ENCODE data around the gene DPP9. TPM values are rescaled to one million over a fixed set of nuclear protein-coding genes. Genes with fewer than 3 reads are reported as not detected.

DPP9 gene
- polyA plus RNA-seq, 2 of the 4 experiments (the other 2 are of a cell fraction) = 10.1 to 53.5 TPM

DNA sequence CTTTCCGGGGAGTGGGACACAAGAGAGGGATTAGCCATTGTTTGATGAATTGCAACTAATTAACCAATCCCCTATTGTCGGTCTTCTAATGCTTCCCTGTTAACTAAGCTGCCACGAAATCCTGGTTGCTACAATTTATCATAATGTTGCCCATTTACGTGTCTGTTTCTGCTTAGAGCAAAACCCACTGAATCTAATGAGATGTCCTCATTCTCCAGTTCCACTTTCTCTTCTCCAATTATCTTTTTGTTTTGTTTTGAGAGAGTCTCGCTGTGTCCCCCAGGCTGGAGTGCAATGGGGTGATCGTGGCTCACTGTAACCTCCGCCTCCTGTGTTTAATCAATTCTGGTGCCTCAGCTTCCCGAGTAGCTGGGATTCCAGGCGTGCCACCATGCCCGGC, 5.2 kb upstream of the DPP9 start (continued):
- TF ChIP-seq ZFP36 (IDR thresholded peaks at IDR 0.05; ENCODE audit: borderline replicate concordance, partially characterized antibody) (no peak), MAZ (IDR thresholded peaks at IDR 0.05; ENCODE audit: borderline replicate concordance, low read depth, low read length) (no peak)

- peak overlapping the region; percentile 86 to 94 for H3K27ac ChIP-seq
- H3K4me1 ChIP-seq = peaks cover 32% of the 10 kb centered on the region
- 0 out of 6 replicates have a peak, but pooled peaks of 1 of the 2 experiments have one; percentile 3 for ATAC-seq
- peak overlapping the region; percentile 79 for H3K4me3 ChIP-seq
- ChIA-PET POLR2A (no interaction called here), CTCF (interaction anchor here (1.1 to 2.3 kb wide), 6 partner anchors 10 to 153 kb away, joined by 3 to 8 read pairs (median 5); partner anchors contain the start of gene FEM1A)
- no peak for DNase-seq (ENCODE audit: low read depth in 1 of 2, low spot score in 1 of 2)
- H3K9me3 ChIP-seq = no peaks in the 10 kb centered on the region
- WGBS (ENCODE audit: missing lambda C conversion rate) = 1% methylated on average over 27 of the region's 28 CpGs
- FAIRE-seq = no peak
- TF ChIP-seq CHD2 (IDR thresholded peaks at IDR 0.05; ENCODE audit: low read length, partially characterized antibody) (no peak), PHF8 (IDR thresholded peaks at IDR 0.05; ENCODE audit: borderline replicate concordance, low read depth) (0 out of 2 replicates have a peak, but pooled peaks have one; percentile 48)
- H3K4me2 ChIP-seq = peak overlapping the region; percentile 95
These were observed 709 bp downstream of the DPP9 start for GRCh38 chr19:4722671-4723594.

GRCh38 chr19:4721196-4721595, 2.4 kb downstream of the DPP9 start:
- H3K4me3 ChIP-seq = no peak overlapping the region

DNA sequence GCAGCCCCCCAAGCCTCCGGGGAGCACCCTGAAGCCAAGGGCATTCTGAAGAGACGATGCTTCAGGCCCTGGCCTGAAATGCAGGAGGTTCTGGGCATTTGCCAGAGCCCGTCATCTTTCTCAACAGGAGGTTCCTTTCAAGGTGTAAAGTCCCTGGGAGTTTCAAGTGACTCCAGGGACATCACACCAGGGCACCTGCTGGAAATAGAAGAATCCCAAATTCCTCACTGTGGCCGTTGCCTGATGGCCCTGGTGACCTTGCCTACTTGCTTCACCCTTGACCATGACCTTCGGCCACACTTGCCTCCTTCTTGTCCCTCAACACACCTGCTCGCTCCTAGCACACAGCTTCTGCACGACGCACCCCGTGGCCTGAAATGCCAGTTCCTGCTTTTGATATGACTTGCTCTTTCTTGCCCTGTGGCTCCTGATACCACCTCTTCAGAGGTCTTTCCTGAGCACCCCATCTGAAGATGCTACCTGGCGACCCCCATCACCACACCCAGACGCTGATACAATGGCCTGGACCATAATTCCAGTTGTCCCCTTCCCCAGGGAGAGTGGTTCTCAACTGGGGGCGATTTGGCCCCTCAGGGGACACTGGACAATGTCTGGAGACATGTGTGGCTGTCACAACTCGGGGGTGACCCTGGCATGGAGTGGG, 3.5 kb downstream of the DPP9 start:
- DNase-seq (ENCODE audit: low read depth in 1 of 2, low spot score in 1 of 2) (no peak), FAIRE-seq (no peak), ATAC-seq (no peak)
- ChIA-PET POLR2A (no interaction called here), CTCF (no interaction called here)
- TF ChIP-seq FOSB (CRISPR knock-in tag; IDR thresholded peaks at IDR 0.05) (no peak), ELK1 (IDR thresholded peaks at IDR 0.05; ENCODE audit: low read depth, low read length) (no peak), KDM5A (IDR thresholded peaks at IDR 0.05) (no peak), TP53 (CRISPR knock-in tag; IDR thresholded peaks at IDR 0.05) (no peak), EHMT2 (IDR thresholded peaks at IDR 0.05; ENCODE audit: low read depth) (no peak), HDAC2 (IDR thresholded peaks at IDR 0.05) (no peak), GATA3 (IDR thresholded peaks at IDR 0.05; ENCODE audit: borderline replicate concordance) (no peak), REST (IDR thresholded peaks at IDR 0.05) (no peak), CHD4 (IDR thresholded peaks at IDR 0.05; ENCODE audit: borderline replicate concordance) (no peak), ZFP36 (IDR thresholded peaks at IDR 0.05; ENCODE audit: borderline replicate concordance, partially characterized antibody) (no peak), NR3C1 (IDR thresholded peaks at IDR 0.05) (no peak), JUNB (IDR thresholded peaks at IDR 0.05) (no peak)
- TF ChIP-seq, protein P1, sequence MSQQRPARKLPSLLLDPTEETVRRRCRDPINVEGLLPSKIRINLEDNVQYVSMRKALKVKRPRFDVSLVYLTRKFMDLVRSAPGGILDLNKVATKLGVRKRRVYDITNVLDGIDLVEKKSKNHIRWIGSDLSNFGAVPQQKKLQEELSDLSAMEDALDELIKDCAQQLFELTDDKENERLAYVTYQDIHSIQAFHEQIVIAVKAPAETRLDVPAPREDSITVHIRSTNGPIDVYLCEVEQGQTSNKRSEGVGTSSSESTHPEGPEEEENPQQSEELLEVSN (IDR thresholded peaks at IDR 0.05; ENCODE audit: borderline replicate concordance, low read depth) = no peak
- peak overlapping the region in 1 of 2 experiments; percentile 62; a peak in 1 of 6 replicates for H3K27ac ChIP-seq
- H3K9me3 ChIP-seq = no peaks in the 10 kb centered on the region
- peaks cover 58% of the 10 kb centered on the region for H3K4me1 ChIP-seq
- no peak overlapping the region for H3K4me3 ChIP-seq
- H3K4me2 ChIP-seq = no peak overlapping the region
- WGBS (ENCODE audit: missing lambda C conversion rate) = 87% methylated on average over 7 of the region's 13 CpGs

More at GRCh38 chr19:4721196-4721595, 2.4 kb downstream of the DPP9 start:
- Histone ChIP-seq H3K4me1 (peaks cover 48% of the 10 kb centered on the region), H3K4me2 (no peak overlapping the region), H3K9me3 (no peaks in the 10 kb centered on the region), H3K27ac (no peak overlapping the region)
- WGBS (ENCODE audit: missing lambda C conversion rate) = 89% methylated on average over 6 of the region's 6 CpGs
- no peak for FAIRE-seq
- no peak for DNase-seq (ENCODE audit: low read depth in 1 of 2, low spot score in 1 of 2)
- ATAC-seq = no peak
- ChIA-PET CTCF (interaction anchor here (0.6 to 2.3 kb wide), 5 partner anchors 8 to 70 kb away, joined by 3 to 8 read pairs (median 5); partner anchors contain the start of gene FEM1A), POLR2A (no interaction called here)
- TF ChIP-seq GATA3 (IDR thresholded peaks at IDR 0.05; ENCODE audit: borderline replicate concordance) (no peak), HOXB13 (CRISPR knock-in tag; IDR thresholded peaks at IDR 0.05; ENCODE audit: low read depth) (no peak), NR3C1 (IDR thresholded peaks at IDR 0.05) (no peak)

Data from A549 (cell line).